Thyroid gland (tissue), 4 donors: ENCODE measurements around the gene ADGRB3. TPM values are rescaled to one million over a fixed set of nuclear protein-coding genes. Genes with fewer than 3 reads are reported as not detected.

ENCODE experiments used
- DNase-seq, 2 donors: peaks; one replicate each; pipeline ENCODE4 v3.0.0-alpha.2; 2019
- H3K27ac ChIP-seq, 3 donors: fragments of 200-600 bp; sonication (generic); 1 replicate in 2 of 3; 2 replicates in 1 of 3; pipeline ENCODE4 v1.5.1; 2016 to 2019; ENCODE audit warnings: mild to moderate bottlenecking in 1 of 3, moderate library complexity in 1 of 3
- H3K27me3 ChIP-seq: fragments of 200-600 bp; sonication (generic); one replicate; pipeline ENCODE4 v1.5.1; 2019
- H3K36me3 ChIP-seq, 2 donors: fragments of 200-600 bp; sonication (generic); one replicate each; pipeline ENCODE4 v1.5.1; 2016 to 2019
- H3K4me1 ChIP-seq, 2 donors: fragments of 200-600 bp; sonication (generic); one replicate each; pipeline ENCODE4 v1.5.1; 2017 to 2019
- H3K4me3 ChIP-seq, 3 donors: fragments of 200-600 bp; sonication (generic); replicated peaks in 1 of 3; 1 replicate in 2 of 3; 2 replicates in 1 of 3; pipeline ENCODE4 v1.5.1; 2016; ENCODE audit warnings: mild to moderate bottlenecking in 1 of 3
- H3K9me3 ChIP-seq: fragments of 200-600 bp; sonication (generic); one replicate; pipeline ENCODE4 v1.5.1; 2017
- CTCF ChIP-seq, 6 experiments: fragments of 200-600 bp in 3 of 6; fragments of 450-650 bp in 3 of 6; sonication (generic) in 3 of 6; IDR thresholded peaks; one replicate each; pipeline ENCODE4 v1.5.1; 2016 to 2019; ENCODE audit warnings: antibody characterized with exemption in 6 of 6, mild to moderate bottlenecking in 2 of 6, inconsistent platforms in 1 of 6, moderate library complexity in 1 of 6
- POLR2A ChIP-seq, 2 donors: fragments of 450-650 bp; IDR thresholded peaks; one replicate each; pipeline ENCODE4 v1.6.1; 2017; ENCODE audit warnings: antibody characterized with exemption in 2 of 2, mild to moderate bottlenecking in 2 of 2, moderate library complexity in 1 of 2
- WGBS, 2 donors: methylation state at CpG; one replicate each; pipeline ENCODE4 v1.1.5; 2017; 5-methylcytosine and 5-hydroxymethylcytosine counted together
- intact Hi-C: fragments of 100-400 bp; cut with DNase I; formaldehyde crosslinking; loops from one replicate; pipeline ENCODE4 v1.15.1; 2023
- total RNA-seq, 4 donors: library from RNA; depleted of rRNA; stranded (reverse); fragments of >200 nt; gene quantifications; one replicate each; pipeline ENCODE4 v1.2.3, GENCODE V29; 2016

ADGRB3 gene
- total RNA-seq, 4 donors from 2014 or later = 0.45 to 3.0 (median 1.4) TPM

- intact Hi-C loops = no loop called here
- Histone ChIP-seq H3K27ac (no peak overlapping the region), H3K4me1 (no peaks in the 10 kb centered on the region), H3K27me3 (no peaks in the 10 kb centered on the region), H3K9me3 (no peaks in the 10 kb centered on the region), H3K4me3 (no peak overlapping the region), H3K36me3 (no peaks in the 10 kb centered on the region)
- 77 to 82% methylated on average over 3 of the region's 3 CpGs for WGBS, 2 donors
- TF ChIP-seq CTCF (IDR thresholded peaks at IDR 0.05) (no peak), POLR2A (IDR thresholded peaks at IDR 0.05) (no peak)
- no peak for DNase-seq
These were observed 18.1 kb downstream of the ADGRB3 start for GRCh38 chr6:68653074-68653705.

- Histone ChIP-seq H3K9me3 (no peaks in the 10 kb centered on the region), H3K27me3 (no peaks in the 10 kb centered on the region), H3K4me1 (no peaks in the 10 kb centered on the region), H3K36me3 (no peaks in the 10 kb centered on the region), H3K27ac (no peak overlapping the region), H3K4me3 (no peak overlapping the region)
- WGBS, 2 donors = 78 to 83% methylated on average over 2 of the region's 2 CpGs
- TF ChIP-seq POLR2A (IDR thresholded peaks at IDR 0.05) (no peak), CTCF (IDR thresholded peaks at IDR 0.05) (no peak)
- no peak for DNase-seq
- intact Hi-C loops = no loop called here
These were observed 18.6 kb downstream of the ADGRB3 start for GRCh38 chr6:68653706-68654089.

- H3K27ac ChIP-seq = no peak overlapping the region
These were observed 19.1 kb downstream of the ADGRB3 start for GRCh38 chr6:68654134-68654533.

GRCh38 chr6:68655028-68655427, 19.9 kb downstream of the ADGRB3 start:
- TF ChIP-seq POLR2A (IDR thresholded peaks at IDR 0.05) (no peak), CTCF (IDR thresholded peaks at IDR 0.05) (no peak)
- intact Hi-C loops = no loop called here
- no peak overlapping the region for H3K27ac ChIP-seq
- H3K9me3 ChIP-seq = no peaks in the 10 kb centered on the region
- no peaks in the 10 kb centered on the region for H3K27me3 ChIP-seq
- no peaks in the 10 kb centered on the region for H3K36me3 ChIP-seq
- WGBS, 2 donors = 51 to 58% methylated on average over 1 of the region's 1 CpG
- no peak overlapping the region for H3K4me3 ChIP-seq
- H3K4me1 ChIP-seq = no peaks in the 10 kb centered on the region
- DNase-seq = no peak

More at GRCh38 chr6:68654134-68654533, 19.1 kb downstream of the ADGRB3 start:
- intact Hi-C loops = no loop called here
- 62 to 65% methylated on average over 2 of the region's 2 CpGs for WGBS, 2 donors
- H3K9me3 ChIP-seq = no peaks in the 10 kb centered on the region
- DNase-seq = no peak
- no peaks in the 10 kb centered on the region for H3K36me3 ChIP-seq
- no peak overlapping the region for H3K4me3 ChIP-seq
- H3K27me3 ChIP-seq = no peaks in the 10 kb centered on the region
- no peak for TF ChIP-seq CTCF (IDR thresholded peaks at IDR 0.05)
- no peak for TF ChIP-seq POLR2A (IDR thresholded peaks at IDR 0.05)
- no peaks in the 10 kb centered on the region for H3K4me1 ChIP-seq

GRCh38 chr6:68657374-68658139, 22.5 kb downstream of the ADGRB3 start:
- H3K27ac ChIP-seq = no peak overlapping the region
- H3K4me3 ChIP-seq = no peak overlapping the region
- 78 to 82% methylated on average over 3 of the region's 3 CpGs for WGBS, 2 donors
- no peaks in the 10 kb centered on the region for H3K4me1 ChIP-seq
- TF ChIP-seq POLR2A (IDR thresholded peaks at IDR 0.05) = no peak
- no peak for TF ChIP-seq CTCF (IDR thresholded peaks at IDR 0.05)
- intact Hi-C loops = no loop called here
- DNase-seq = no peak
- H3K36me3 ChIP-seq = no peaks in the 10 kb centered on the region
- H3K9me3 ChIP-seq = no peaks in the 10 kb centered on the region
- H3K27me3 ChIP-seq = no peaks in the 10 kb centered on the region
